MM.1S (cell line): ENCODE data around the gene RERE.

Experiments used
- DNase-seq: peaks from one replicate; pipeline ENCODE4 v3.0.0-alpha.2; 2015
- H2AFZ ChIP-seq: fragments of 300-600 bp; sonication (generic); 2 replicates; pipeline ENCODE4 v1.6.0; 2016; ENCODE audit warnings: antibody characterized with exemption, low read length
- H3F3A ChIP-seq: fragments of 300-600 bp; sonication (generic); 2 replicates; pipeline ENCODE4 v1.6.1; 2016; ENCODE audit warnings: mild to moderate bottlenecking, antibody characterized with exemption, low read length, moderate library complexity, mixed read lengths; ENCODE audit not compliant: insufficient read depth
- H3K27ac ChIP-seq: fragments of 300-600 bp; sonication (generic); 2 replicates; pipeline ENCODE4 v1.5.1; 2016; ENCODE audit warnings: mild to moderate bottlenecking, low read length
- H3K27me3 ChIP-seq: fragments of 300-600 bp; sonication (generic); replicated peaks from 2 replicates; pipeline ENCODE4 v1.6.0; 2016; ENCODE audit warnings: low read length; ENCODE audit not compliant: insufficient read depth
- H3K36me3 ChIP-seq: fragments of 300-600 bp; sonication (generic); replicated peaks from 2 replicates; pipeline ENCODE4 v1.6.1; 2016; ENCODE audit warnings: mild to moderate bottlenecking, low read length, mixed read lengths; ENCODE audit not compliant: insufficient read depth
- H3K4me1 ChIP-seq: fragments of 300-600 bp; sonication (generic); 2 replicates; pipeline ENCODE4 v1.6.1; 2016; ENCODE audit warnings: low read length, mixed read lengths
- H3K4me2 ChIP-seq: fragments of 300-600 bp; sonication (generic); 2 replicates; pipeline ENCODE4 v1.6.0; 2016; ENCODE audit warnings: low read depth, low read length
- H3K4me3 ChIP-seq: fragments of 300-600 bp; sonication (generic); 2 replicates; pipeline ENCODE4 v1.5.1; 2016; ENCODE audit warnings: low read length, mixed read lengths
- H3K79me2 ChIP-seq: fragments of 300-600 bp; sonication (generic); 2 replicates; pipeline ENCODE4 v1.6.1; 2016; ENCODE audit warnings: mixed run types, low read length, mixed read lengths
- H3K9ac ChIP-seq: fragments of 300-600 bp; sonication (generic); 2 replicates; pipeline ENCODE4 v1.6.1; 2016; ENCODE audit warnings: low read length, mixed read lengths
- H3K9me2 ChIP-seq: fragments of 300-600 bp; sonication (generic); replicated peaks from 2 replicates; pipeline ENCODE4 v1.6.1; 2016; ENCODE audit warnings: mild to moderate bottlenecking, low read length, mixed read lengths; ENCODE audit not compliant: insufficient read depth
- H3K9me3 ChIP-seq: fragments of 300-600 bp; sonication (generic); replicated peaks from 2 replicates; pipeline ENCODE4 v1.6.1; 2016; ENCODE audit warnings: mild to moderate bottlenecking, low read length, mixed read lengths; ENCODE audit not compliant: insufficient read depth
- H4K20me1 ChIP-seq: fragments of 300-600 bp; sonication (generic); 2 replicates; pipeline ENCODE4 v1.6.1; 2016; ENCODE audit warnings: mild to moderate bottlenecking, low read length, moderate library complexity, mixed read lengths; ENCODE audit not compliant: insufficient read depth
- CTCF ChIP-seq: fragments of 300-600 bp; sonication (generic); IDR thresholded peaks from 2 replicates; pipeline ENCODE4 v1.5.1; 2016; ENCODE audit warnings: antibody characterized with exemption, low read length, mixed read lengths
- EZH2 ChIP-seq: fragments of 300-600 bp; sonication (generic); optimal IDR thresholded peaks from 2 replicates; pipeline ENCODE3; 2017; ENCODE audit warnings: low read depth, mild to moderate bottlenecking, antibody characterized with exemption, low read length, mixed read lengths
- EZH2phosphoT487 ChIP-seq: fragments of 300-600 bp; sonication (generic); IDR thresholded peaks from 2 replicates; pipeline ENCODE4 v1.6.1; 2018; ENCODE audit warnings: antibody characterized with exemption, low read length

The RERE gene

DNA sequence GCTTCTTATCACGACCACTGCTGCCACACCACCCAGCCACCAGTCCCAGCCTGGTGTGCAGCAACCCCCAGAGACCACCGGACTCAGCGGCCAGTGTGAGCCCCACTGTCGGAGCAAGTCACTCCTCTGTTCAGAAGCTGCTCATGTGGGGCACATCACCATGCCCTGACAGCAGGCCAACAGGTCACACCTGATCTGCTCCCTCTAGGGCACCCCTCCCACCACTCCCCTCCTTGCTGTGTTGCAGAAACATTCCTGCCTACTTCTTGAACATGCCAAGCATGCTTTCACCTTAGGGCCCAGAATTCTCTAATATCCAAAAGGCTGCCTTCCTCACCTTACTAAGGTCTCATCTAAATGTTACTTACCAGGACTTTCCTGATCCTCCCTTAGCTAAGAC is 353.1 kb downstream of the RERE start:
- Histone ChIP-seq H3K27ac (no peak overlapping the region), H3K4me3 (no peak overlapping the region), H4K20me1 (no peaks in the 10 kb centered on the region), H3K4me1 (no peaks in the 10 kb centered on the region), H3F3A (no peaks in the 10 kb centered on the region), H3K27me3 (no peaks in the 10 kb centered on the region), H3K36me3 (no peaks in the 10 kb centered on the region), H3K79me2 (no peaks in the 10 kb centered on the region), H2AFZ (no peak overlapping the region), H3K4me2 (no peak overlapping the region), H3K9ac (no peak overlapping the region), H3K9me2 (no peaks in the 10 kb centered on the region), H3K9me3 (no peaks in the 10 kb centered on the region)
- no peak for TF ChIP-seq EZH2phosphoT487
- TF ChIP-seq EZH2, result no peak
- TF ChIP-seq CTCF, result no peak
- no peak for DNase-seq

- TF ChIP-seq CTCF (no peak), EZH2 (no peak), EZH2phosphoT487 (no peak)
- H3K9me2 ChIP-seq, result no peaks in the 10 kb centered on the region
- H3K27ac ChIP-seq, result no peak overlapping the region
- no peaks in the 10 kb centered on the region for H3K27me3 ChIP-seq
- H3K4me1 ChIP-seq, result 0 out of 2 replicates have a peak, but pooled peaks cover 1% of the 10 kb centered on the region
- no peak overlapping the region for H3K4me3 ChIP-seq
- H2AFZ ChIP-seq, result no peak overlapping the region
- H3K36me3 ChIP-seq, result no peaks in the 10 kb centered on the region
- H3F3A ChIP-seq, result no peaks in the 10 kb centered on the region
- H3K79me2 ChIP-seq, result no peaks in the 10 kb centered on the region
- no peak overlapping the region for H3K4me2 ChIP-seq
- no peaks in the 10 kb centered on the region for H3K9me3 ChIP-seq
- H3K9ac ChIP-seq, result no peak overlapping the region
- no peaks in the 10 kb centered on the region for H4K20me1 ChIP-seq
- DNase-seq, result no peak
Measured at GRCh38 chr1:8463144-8463927, 354.1 kb downstream of the RERE start.

DNA sequence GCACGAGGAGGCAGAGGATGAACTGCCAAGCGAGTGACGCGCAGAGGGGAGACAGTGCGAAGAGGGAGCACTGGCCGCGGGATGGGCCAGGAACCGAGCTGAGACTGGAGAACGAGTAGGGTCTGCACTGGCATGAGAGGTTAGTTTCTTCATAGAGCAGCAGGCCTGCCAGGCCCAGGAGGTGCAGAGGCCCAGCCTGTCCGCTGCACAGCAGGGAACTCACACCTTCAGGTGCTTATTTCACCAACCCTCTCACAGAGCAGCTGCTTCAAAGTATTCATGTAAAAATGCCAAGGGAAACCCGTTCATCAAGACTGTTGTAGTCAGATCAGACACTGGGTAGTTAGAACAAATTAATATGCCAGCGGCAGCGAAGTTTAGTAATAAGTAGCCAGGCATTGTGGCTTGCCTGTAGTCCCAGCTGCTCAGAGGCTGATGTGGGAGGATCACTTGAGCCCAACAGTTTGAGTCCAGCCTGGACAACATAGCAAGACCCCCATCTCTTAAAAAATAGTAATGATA is 355.0 kb downstream of the RERE start:
- Histone ChIP-seq H3K36me3 (no peaks in the 10 kb centered on the region), H3K9me2 (no peaks in the 10 kb centered on the region), H3K79me2 (no peaks in the 10 kb centered on the region), H3F3A (no peaks in the 10 kb centered on the region), H3K27ac (no peak overlapping the region), H3K9ac (no peak overlapping the region), H3K9me3 (no peaks in the 10 kb centered on the region), H3K4me1 (0 out of 2 replicates have a peak, but pooled peaks cover 8% of the 10 kb centered on the region), H2AFZ (no peak overlapping the region), H3K27me3 (no peaks in the 10 kb centered on the region), H4K20me1 (no peaks in the 10 kb centered on the region), H3K4me2 (no peak overlapping the region), H3K4me3 (no peak overlapping the region)
- TF ChIP-seq CTCF (no peak), EZH2 (no peak), EZH2phosphoT487 (no peak)
- DNase-seq, result no peak
